ENCODE data around the gene MYH9.

GRCh38 chr22:36391638-36392037 lies 3.9 kb upstream of the MYH9 start:
- TF ChIP-seq CTCF (IDR thresholded peaks at IDR 0.05) (no peak), EP300 (IDR thresholded peaks at IDR 0.05) (no peak), POLR2AphosphoS5 (IDR thresholded peaks at IDR 0.05) (no peak), POLR2A (IDR thresholded peaks at IDR 0.05) (no peak)
